BLaER1 (cell line): ENCODE measurements around the gene PPP1R14C.
"Not testable (repeated sequence)": the region's sequence is repeated elsewhere in the genome, so short reads cannot be mapped to it uniquely, and the experiment has no call there.

Experiments used
- H3K27ac ChIP-seq: shearing (Covaris generic); formaldehyde crosslinking; 2 replicates; pipeline ENCODE4 v1.8.1; 2022
- H3K27me3 ChIP-seq: shearing (Covaris generic); formaldehyde crosslinking; 2 replicates; pipeline ENCODE4 v1.8.1; 2022
- H3K36me3 ChIP-seq: shearing (Covaris generic); formaldehyde crosslinking; 2 replicates; pipeline ENCODE4 v1.8.1; 2022
- H3K4me1 ChIP-seq: shearing (Covaris generic); formaldehyde crosslinking; 2 replicates; pipeline ENCODE4 v1.8.1; 2022
- H3K4me2 ChIP-seq: shearing (Covaris generic); formaldehyde crosslinking; 2 replicates; pipeline ENCODE4 v1.8.1; 2022
- H3K4me3 ChIP-seq: shearing (Covaris generic); formaldehyde crosslinking; 2 replicates; pipeline ENCODE4 v1.8.1; 2022
- H3K9ac ChIP-seq: shearing (Covaris generic); formaldehyde crosslinking; 2 replicates; pipeline ENCODE4 v1.8.1; 2022
- H3K9me3 ChIP-seq: shearing (Covaris generic); formaldehyde crosslinking; 2 replicates; pipeline ENCODE4 v1.8.1; 2022
- H4K20me1 ChIP-seq: shearing (Covaris generic); formaldehyde crosslinking; 2 replicates; pipeline ENCODE4 v1.8.1; 2022
- Cebpa-rat ChIP-seq: shearing (Covaris generic); IDR thresholded peaks from 2 replicates; pipeline ENCODE4 v1.8.1; 2022

PPP1R14C gene

DNA sequence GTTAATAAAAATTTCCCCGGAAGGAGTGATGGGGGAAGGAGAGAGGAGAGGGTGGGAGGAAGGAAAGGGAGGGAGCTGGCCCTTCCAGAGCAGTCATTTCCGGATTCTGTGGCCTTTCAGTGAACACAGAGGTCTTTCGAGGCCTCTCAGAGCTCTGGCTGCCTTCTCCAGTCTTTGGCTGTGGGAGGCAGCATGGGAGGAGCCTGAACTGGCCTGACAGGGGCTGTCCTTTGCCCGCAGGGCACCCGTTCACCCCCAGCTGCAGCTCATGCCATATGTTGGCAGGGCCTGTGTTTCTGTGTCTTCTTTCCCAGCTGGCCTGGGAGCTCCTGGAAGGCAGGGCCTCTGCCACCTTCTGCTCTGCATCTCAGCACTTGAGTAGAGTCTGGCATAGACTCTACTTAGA, 95.5 kb downstream of the PPP1R14C start:
- Histone ChIP-seq H4K20me1 (no peaks in the 10 kb centered on the region), H3K9ac (peak overlapping the region; percentile 58; the same call in 1 of the 2 replicates), H3K27ac (peak overlapping the region; percentile 66), H3K4me2 (peak overlapping the region; percentile 76), H3K27me3 (no peaks in the 10 kb centered on the region), H3K36me3 (peaks cover 6% of the 10 kb centered on the region; the same call in 1 of the 2 replicates), H3K4me3 (no peak overlapping the region), H3K4me1 (peaks cover 50% of the 10 kb centered on the region), H3K9me3 (peaks cover 41% of the 10 kb centered on the region)
- no peak for TF ChIP-seq Cebpa-rat

DNA sequence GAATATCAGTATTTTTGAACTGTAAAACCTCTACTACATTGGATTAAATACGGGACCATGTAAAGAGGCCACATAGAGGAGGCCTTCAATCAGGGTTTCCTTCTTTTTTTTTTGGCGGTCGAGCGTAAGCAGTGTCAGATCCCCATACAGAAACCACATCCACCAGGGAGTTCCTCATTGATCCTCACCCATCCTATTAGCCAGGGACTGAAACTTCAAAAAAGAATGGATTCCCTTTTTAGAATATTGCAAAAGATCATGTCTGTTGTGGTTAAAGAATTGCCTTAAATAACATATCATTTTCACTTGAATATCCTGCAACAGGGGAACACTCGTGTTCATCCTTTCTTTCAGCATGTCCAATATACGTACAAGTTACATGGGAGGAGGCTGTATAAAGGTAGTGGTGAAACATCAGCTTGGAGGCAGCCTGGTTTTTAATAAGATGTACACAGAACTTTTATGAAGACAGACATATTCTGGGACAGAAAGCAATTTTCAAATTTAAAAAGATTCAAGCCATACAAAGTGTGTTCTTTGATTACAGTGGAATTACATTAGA, 96.1 kb downstream of the PPP1R14C start:
- Histone ChIP-seq H3K36me3 (peaks cover 3% of the 10 kb centered on the region; the same call in 1 of the 2 replicates), H3K27ac (peak overlapping the region; percentile 66; the same call in 1 of the 2 replicates), H3K4me3 (no peak overlapping the region), H3K9ac (no peak overlapping the region; the same call in 1 of the 2 replicates), H3K4me2 (peak overlapping the region; percentile 76), H3K4me1 (peaks cover 50% of the 10 kb centered on the region), H3K9me3 (peaks cover 36% of the 10 kb centered on the region), H3K27me3 (no peaks in the 10 kb centered on the region), H4K20me1 (no peaks in the 10 kb centered on the region)
- TF ChIP-seq Cebpa-rat, result no peak

DNA sequence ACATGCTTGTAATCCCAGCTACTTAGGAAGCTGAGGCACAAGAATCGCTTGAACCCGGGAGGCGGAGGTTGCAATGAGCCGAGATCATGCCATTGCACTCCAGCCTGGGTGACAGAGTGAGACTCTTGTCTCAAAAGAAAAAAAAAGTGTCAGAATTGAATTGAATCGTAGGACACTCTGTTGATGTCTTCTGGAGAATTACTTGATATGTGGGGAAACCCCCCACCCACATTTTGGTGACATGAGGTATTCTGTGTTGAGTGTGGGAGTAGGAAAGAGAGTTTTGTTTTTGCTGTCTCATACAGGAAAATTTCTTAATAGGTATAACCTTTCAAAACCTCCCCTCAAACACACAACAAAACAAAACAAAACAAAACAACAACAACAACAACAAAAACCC, 98.9 kb downstream of the PPP1R14C start:
- H4K20me1 ChIP-seq, H3K4me3 ChIP-seq, H3K36me3 ChIP-seq, H3K27me3 ChIP-seq, H3K27ac ChIP-seq, H3K9ac ChIP-seq, H3K4me2 ChIP-seq: not testable (repeated sequence)
- peaks cover 16% of the 10 kb centered on the region for H3K9me3 ChIP-seq
- peaks cover 31% of the 10 kb centered on the region for H3K4me1 ChIP-seq

DNA sequence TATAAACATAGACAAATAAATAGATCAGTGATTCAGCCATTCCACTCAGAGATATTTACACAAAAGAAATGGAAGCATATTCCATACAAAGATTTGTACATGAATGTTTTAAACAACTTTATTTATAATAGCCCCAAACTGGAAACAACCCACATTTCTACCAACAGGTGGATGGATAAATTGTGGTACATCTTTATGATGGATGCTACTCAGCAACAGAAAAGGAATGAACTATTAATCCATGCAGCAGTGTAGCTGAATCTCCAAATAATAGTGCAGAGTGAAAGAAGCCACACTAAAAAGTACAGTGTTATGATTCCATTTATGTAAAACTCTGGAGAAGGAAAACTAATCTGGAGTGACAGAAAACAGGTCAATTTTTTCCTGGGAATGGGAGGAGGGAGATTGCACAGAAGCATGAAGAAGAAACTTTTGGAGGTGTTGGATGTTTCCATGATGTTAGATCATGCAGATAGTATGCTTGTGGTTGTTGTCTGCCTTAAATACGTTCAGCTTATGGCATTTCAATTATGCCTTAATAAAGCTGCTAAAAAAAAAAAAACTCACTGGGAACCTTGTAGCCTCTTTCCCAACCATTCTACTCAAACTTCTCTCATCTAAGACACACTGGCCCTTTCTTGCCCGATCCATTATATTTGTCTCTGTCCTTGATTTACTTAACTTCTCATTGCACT, 100.9 kb downstream of the PPP1R14C start:
- Histone ChIP-seq H3K27ac (no peak overlapping the region), H3K4me2 (no peak overlapping the region), H3K9ac (no peak overlapping the region), H3K36me3 (no peaks in the 10 kb centered on the region; the same call in 1 of the 2 replicates), H3K4me1 (peaks cover 11% of the 10 kb centered on the region), H3K4me3 (no peak overlapping the region), H3K27me3 (no peaks in the 10 kb centered on the region; the same call in 1 of the 2 replicates), H3K9me3 (peaks cover 26% of the 10 kb centered on the region), H4K20me1 (no peaks in the 10 kb centered on the region)
- no peak for TF ChIP-seq Cebpa-rat

DNA sequence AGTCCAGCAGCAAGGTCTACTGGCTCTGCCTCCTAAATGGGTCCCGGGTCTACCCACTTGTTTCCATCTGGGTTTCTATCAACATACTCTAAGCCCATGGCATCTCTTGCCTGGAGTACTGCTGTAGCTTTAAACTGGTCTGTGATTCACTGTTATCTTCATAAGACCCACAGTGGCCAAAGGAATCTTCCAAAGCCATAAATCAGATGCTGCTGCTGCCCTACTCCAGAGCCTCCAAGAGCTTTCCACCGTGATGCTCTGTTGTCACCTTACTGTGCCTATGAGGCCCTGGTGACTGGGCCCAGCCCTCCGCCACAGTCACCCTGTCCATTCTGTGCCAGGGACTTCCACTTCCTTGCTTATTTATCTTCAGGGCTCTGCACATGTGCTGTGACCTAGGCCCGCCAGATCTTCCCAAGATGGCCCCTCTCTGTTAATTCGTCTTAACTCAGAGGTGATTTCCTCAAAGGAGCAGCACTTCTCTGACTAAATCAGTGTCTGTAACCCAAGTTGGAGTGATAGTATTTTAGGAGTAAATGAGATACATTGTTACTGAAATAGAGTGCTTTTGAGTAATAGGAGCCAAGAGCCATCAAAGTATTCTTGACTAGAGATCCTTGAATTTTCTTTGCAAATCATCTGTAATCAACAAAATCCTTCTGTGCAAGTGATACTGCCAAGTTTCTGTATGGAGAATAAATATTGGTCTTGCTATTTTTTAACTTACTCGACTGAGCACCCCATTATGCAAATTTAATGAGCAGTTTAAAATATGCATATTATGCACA, 102.5 kb downstream of the PPP1R14C start:
- H3K9me3 ChIP-seq, result peaks cover 17% of the 10 kb centered on the region
- no peak for TF ChIP-seq Cebpa-rat
- H3K27me3 ChIP-seq, result no peaks in the 10 kb centered on the region; the same call in 1 of the 2 replicates
- peaks cover 2% of the 10 kb centered on the region; the same call in 1 of the 2 replicates for H3K36me3 ChIP-seq
- no peak overlapping the region for H3K4me3 ChIP-seq
- no peaks in the 10 kb centered on the region for H4K20me1 ChIP-seq
- no peak overlapping the region for H3K9ac ChIP-seq
- H3K4me1 ChIP-seq, result no peaks in the 10 kb centered on the region
- no peak overlapping the region for H3K4me2 ChIP-seq
- no peak overlapping the region for H3K27ac ChIP-seq

DNA sequence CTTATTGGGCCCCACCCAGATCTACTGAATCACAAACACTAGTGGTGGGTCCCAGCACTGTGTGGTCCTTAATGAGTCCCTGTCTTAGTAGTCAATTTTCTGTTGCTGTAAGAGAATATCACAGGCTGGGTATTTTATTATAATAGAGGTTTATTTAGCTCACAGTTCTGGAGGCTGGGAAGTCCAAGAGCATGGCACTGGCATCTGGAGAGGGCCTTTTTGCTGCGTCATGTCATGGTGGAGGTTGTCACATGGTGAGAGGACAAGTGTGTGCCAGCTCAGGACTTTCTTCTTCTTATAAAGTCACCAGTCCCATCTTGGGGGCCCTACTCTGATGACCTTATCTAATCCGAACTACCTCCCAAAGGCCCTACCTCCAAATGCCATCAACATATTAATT, 105.0 kb downstream of the PPP1R14C start:
- Histone ChIP-seq H3K27me3 (no peaks in the 10 kb centered on the region; the same call in 1 of the 2 replicates), H3K27ac (no peak overlapping the region), H4K20me1 (no peaks in the 10 kb centered on the region), H3K4me3 (no peak overlapping the region), H3K9me3 (peaks cover 10% of the 10 kb centered on the region), H3K9ac (no peak overlapping the region), H3K4me1 (no peaks in the 10 kb centered on the region), H3K4me2 (no peak overlapping the region), H3K36me3 (peaks cover 6% of the 10 kb centered on the region; the same call in 1 of the 2 replicates)
- no peak for TF ChIP-seq Cebpa-rat

DNA sequence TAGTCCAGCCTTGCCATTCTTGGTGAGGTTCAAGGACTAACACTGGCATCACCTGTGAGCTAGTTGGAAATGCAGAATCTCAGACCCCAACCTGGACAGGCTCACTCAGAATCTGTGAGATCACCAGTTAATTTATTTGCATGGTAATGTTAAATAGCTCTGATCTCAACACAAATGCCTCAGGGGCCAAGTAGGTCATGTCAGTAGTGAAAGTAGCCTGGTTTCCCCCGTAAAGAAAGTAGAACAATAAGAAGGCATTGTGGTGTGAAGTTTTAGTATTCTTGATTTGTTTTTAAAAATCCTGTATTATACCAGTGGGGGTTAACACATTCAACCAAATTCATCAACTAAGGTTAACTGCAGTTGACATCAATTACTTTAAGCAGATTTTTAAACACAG, 105.5 kb downstream of the PPP1R14C start:
- TF ChIP-seq Cebpa-rat, result no peak
- Histone ChIP-seq H3K4me3 (no peak overlapping the region), H3K36me3 (peaks cover 6% of the 10 kb centered on the region; the same call in 1 of the 2 replicates), H3K27ac (no peak overlapping the region), H3K9ac (no peak overlapping the region), H3K9me3 (peaks cover 10% of the 10 kb centered on the region), H3K27me3 (no peaks in the 10 kb centered on the region; the same call in 1 of the 2 replicates), H3K4me2 (no peak overlapping the region), H4K20me1 (no peaks in the 10 kb centered on the region), H3K4me1 (no peaks in the 10 kb centered on the region)

DNA sequence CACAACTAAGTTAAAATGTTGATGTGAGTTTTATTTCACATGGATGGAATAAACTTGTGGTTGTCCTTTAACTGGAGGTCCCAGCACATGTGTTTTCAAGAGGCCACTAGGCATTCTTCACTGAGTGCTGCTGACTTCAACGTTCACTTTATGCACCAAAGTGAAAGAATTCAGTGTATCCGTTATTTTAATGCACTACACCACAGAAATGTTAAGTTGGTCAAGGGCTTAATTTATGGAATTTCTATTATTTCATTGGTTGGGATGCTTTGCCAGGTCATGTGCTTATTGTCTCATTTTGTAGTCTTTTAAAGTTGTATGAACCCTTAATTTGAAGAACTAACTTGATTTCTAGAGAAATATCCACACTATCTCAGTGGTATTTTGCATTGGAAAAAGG, 106.4 kb downstream of the PPP1R14C start:
- Histone ChIP-seq H3K27ac (no peak overlapping the region), H3K36me3 (peaks cover 6% of the 10 kb centered on the region; the same call in 1 of the 2 replicates), H3K9me3 (peaks cover 10% of the 10 kb centered on the region), H3K4me2 (no peak overlapping the region), H3K4me1 (no peaks in the 10 kb centered on the region), H4K20me1 (no peaks in the 10 kb centered on the region), H3K27me3 (no peaks in the 10 kb centered on the region; the same call in 1 of the 2 replicates), H3K4me3 (no peak overlapping the region), H3K9ac (no peak overlapping the region)
- TF ChIP-seq Cebpa-rat, result no peak

DNA sequence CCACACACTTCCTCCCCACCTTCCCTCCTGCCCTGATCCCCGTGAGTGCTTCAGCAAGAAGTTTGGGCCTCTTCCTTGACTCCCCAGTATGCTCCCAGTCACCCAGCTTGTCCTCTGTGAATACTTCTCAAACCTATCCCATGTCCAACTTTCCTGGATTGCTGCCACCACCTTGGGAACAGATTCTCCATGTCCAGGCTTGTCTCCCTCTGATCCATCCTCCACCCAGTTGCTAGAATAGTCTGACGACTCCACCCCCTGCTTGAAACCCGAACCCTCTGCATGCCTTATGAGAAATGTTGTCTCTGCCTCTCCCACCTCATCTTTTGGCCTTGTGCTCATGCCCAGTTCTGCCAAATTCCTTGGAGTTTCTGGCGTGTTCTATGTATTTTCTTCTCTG, 108.0 kb downstream of the PPP1R14C start:
- H3K27ac ChIP-seq, result no peak overlapping the region

More for the DNA sequence above, 108.0 kb downstream of the PPP1R14C start:
- Histone ChIP-seq H3K9ac (no peak overlapping the region), H3K36me3 (peaks cover 6% of the 10 kb centered on the region; the same call in 1 of the 2 replicates), H3K4me2 (no peak overlapping the region), H4K20me1 (no peaks in the 10 kb centered on the region), H3K4me1 (no peaks in the 10 kb centered on the region), H3K9me3 (peaks cover 10% of the 10 kb centered on the region), H3K4me3 (no peak overlapping the region), H3K27me3 (no peaks in the 10 kb centered on the region)
- no peak for TF ChIP-seq Cebpa-rat
